NCI-H2196 (cell line): ENCODE results near the gene ZNF57.
A peak's percentile ranks its signal among the peaks of the same experiment; 100 is the strongest.
"Not testable (repeated sequence)": the region's sequence is repeated elsewhere in the genome, so short reads cannot be mapped to it uniquely, and the experiment has no call there.

Experiments
- DNase-seq: peaks from one replicate; lab custom pipeline; 2025; ENCODE audit not compliant: unreplicated experiment; lab: John Stamatoyannopoulos, UW

ZNF57 gene

GRCh38 chr19:2950286-2951124, 49.8 kb downstream of the ZNF57 start:
- peak; percentile 98 for DNase-seq

GRCh38 chr19:2952953-2953481, 52.3 kb downstream of the ZNF57 start:
- DNase-seq = no peak

DNA sequence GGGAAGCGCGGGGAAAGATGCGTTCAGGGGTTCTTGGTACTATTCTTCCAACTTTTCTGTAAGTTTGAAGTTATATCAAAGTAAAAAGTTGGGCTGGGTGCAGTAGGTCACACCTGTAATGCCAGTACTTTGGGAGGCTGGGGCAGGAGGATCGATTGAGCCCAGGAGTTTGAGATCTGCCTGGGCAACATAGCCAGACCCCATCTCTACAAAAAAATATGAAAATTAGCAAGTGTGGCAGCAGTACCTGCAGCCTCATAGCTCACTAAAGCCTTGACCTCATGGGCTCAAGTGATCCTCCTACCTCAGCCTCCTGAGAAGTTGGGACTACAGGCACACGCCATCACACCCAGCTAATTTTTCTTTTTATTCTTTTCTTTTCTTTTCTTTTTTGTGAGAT, 56.4 kb downstream of the ZNF57 start:
- no peak for DNase-seq

DNA sequence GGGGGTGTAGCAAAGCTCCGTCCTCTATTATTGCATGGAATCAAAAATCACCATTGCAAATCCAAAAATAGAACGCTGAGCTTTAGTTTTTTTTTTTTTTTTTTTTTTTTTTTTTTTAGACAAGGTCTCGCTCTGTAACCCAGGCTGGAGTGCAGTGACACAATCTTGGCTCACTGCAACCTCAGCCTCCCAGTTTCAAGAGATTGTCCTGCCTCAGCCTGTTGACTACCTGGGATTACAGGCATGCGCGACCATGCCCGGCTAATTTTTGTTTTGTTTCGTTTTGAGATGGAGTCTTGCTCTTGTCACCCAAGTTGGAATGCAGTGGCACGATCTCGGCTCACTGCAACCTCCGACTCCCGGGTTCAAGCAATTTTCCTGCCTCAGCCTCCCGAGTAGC, 59.4 kb downstream of the ZNF57 start:
- DNase-seq = no peak

DNA sequence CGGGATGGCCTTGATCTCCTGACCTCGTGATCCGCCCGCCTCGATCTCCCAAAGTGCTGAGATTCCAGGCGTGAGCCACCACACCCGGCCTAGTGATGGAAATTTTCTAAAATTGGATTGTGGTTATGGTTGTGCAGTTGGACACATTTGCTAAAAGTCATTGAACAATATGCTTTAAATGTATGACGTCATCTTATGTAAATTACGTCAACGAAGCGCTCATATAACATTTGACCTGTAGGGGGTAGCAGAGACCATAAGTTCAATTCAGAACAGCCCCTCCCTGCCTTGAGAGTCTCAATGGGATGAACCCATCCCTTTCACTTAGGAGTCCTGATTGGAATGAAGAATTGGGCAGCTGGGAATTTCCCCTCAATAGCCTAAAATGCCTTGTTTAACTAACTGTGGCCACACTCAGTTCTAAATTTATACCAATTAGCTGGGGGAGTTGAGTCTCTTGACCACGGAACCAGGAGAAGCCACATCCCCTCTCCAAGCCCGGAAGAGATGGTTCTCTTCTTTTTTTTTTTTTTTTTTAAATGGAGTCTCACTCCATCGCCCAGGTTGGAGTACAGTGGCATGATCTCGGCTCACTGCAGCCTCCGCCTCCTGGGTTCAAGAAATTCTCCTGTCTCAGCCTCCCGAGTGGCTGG, 61.4 kb downstream of the ZNF57 start:
- DNase-seq = peak; percentile 84

GRCh38 chr19:2963122-2963521, 62.4 kb downstream of the ZNF57 start:
- no peak for DNase-seq

GRCh38 chr19:2963631-2964030, 62.9 kb downstream of the ZNF57 start:
- not testable (repeated sequence) for DNase-seq

DNA sequence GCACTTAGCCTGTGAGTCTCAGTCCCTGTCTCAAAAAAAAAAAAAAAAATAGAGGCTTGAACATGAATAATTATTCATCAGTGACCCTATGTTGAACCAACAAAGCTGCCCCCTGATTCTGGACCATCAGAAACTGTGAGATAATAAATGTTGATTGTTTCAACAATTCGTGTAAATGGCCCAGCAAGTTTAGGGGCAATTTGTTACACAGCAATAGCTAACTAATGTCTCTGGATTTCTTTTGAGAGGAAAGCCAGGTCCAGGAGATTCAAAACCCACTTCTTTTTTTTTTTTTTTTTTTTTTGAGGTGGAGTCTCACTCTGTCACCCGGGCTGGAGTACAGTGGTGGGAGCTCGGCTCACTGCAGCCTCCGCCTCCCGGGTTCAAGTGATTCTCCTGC, 64.1 kb downstream of the ZNF57 start:
- no peak for DNase-seq

DNA sequence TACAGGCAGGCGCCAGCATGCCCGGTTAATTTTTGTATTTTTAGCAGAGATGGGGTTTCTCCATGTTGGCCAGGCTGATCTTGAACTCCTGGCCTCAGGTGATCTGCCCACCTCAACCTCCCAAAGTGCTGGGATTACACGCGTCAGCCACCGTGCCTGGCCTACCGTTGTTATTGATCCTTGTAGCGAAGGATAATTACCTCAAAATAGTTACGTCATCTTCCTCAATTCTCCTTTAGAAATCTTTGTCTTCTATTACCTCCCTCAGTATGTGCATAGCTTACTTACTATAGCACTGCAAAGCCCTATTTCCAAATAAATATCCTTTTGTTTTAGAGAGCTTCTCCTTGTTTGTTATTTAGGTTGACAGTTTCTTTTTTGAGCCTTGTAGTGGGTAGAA, 67.2 kb downstream of the ZNF57 start:
- DNase-seq = no peak
